GM23248 (cell line): ENCODE measurements around the gene GNG3.

Source experiments
- EZH2 ChIP-seq: fragments of 200-600 bp; sonication (generic); IDR thresholded peaks from 2 replicates; pipeline ENCODE4 v1.6.1; 2018; ENCODE audit warnings: antibody characterized with exemption, mild to moderate bottlenecking; ENCODE audit not compliant: insufficient read depth, poor library complexity, severe bottlenecking
- EZH2phosphoT487 ChIP-seq: fragments of 200-600 bp; sonication (generic); IDR thresholded peaks from 2 replicates; pipeline ENCODE4 v1.6.1; 2018; ENCODE audit warnings: antibody characterized with exemption, moderate library complexity, mild to moderate bottlenecking, low read depth; ENCODE audit not compliant: insufficient read depth

- TF ChIP-seq EZH2 (no peak), EZH2phosphoT487 (no peak)
These were observed 37.9 kb upstream of the GNG3 start for GRCh38 chr11:62669420-62670161.
